Esophagus muscularis mucosa (tissue), 4 donors: ENCODE measurements around the gene DESI2. TPM values are rescaled to one million over a fixed set of nuclear protein-coding genes. Genes with fewer than 3 reads are reported as not detected.

Experiments
- DNase-seq: peaks from one replicate; pipeline ENCODE4 v3.0.0-alpha.2; 2017; ENCODE audit errors: extremely low spot score
- H3K27ac ChIP-seq, 4 donors: fragments of 200-600 bp; sonication (generic); replicated peaks in 1 of 4; 1 replicate in 3 of 4; 2 replicates in 1 of 4; pipeline ENCODE4 v1.5.1; 2016 to 2019; ENCODE audit warnings: mild to moderate bottlenecking in 1 of 4
- H3K27me3 ChIP-seq, 4 donors: fragments of 200-600 bp; sonication (generic); one replicate each; pipeline versions ENCODE4 v1.5.1 to v1.6.0; 2016 to 2019
- H3K36me3 ChIP-seq, 4 donors: fragments of 200-600 bp; sonication (generic); one replicate each; pipeline ENCODE4 v1.5.1; 2016 to 2019
- H3K4me1 ChIP-seq, 4 donors: fragments of 200-600 bp; sonication (generic); one replicate each; pipeline ENCODE4 v1.5.1; 2016 to 2019
- H3K4me3 ChIP-seq, 4 donors: fragments of 200-600 bp; sonication (generic); 1 replicate in 2 of 4; 2 replicates in 2 of 4; pipeline ENCODE4 v1.5.1; 2016 to 2019; ENCODE audit warnings: mild to moderate bottlenecking in 4 of 4, moderate library complexity in 1 of 4
- H3K9me3 ChIP-seq, 4 donors: fragments of 200-600 bp; sonication (generic); 1 replicate in 3 of 4; 2 replicates in 1 of 4; pipeline ENCODE4 v1.5.1; 2016 to 2019
- EP300 ChIP-seq: sonication (generic); formaldehyde crosslinking; IDR thresholded peaks from one replicate; pipeline ENCODE4 v1.6.1; 2017; ENCODE audit warnings: antibody characterized with exemption
- POLR2A ChIP-seq: fragments of 450-650 bp; IDR thresholded peaks from one replicate; pipeline ENCODE4 v1.6.1; 2017; ENCODE audit warnings: antibody characterized with exemption, moderate library complexity, mild to moderate bottlenecking, low read depth
- POLR2AphosphoS5 ChIP-seq, 2 donors: sonication (generic); formaldehyde crosslinking; IDR thresholded peaks; one replicate each; pipeline ENCODE4 v1.6.1; 2017; ENCODE audit warnings: antibody characterized with exemption in 2 of 2
- WGBS: methylation state at CpG from one replicate; pipeline ENCODE4 v1.1.5; 2018; 5-methylcytosine and 5-hydroxymethylcytosine counted together
- intact Hi-C: fragments of 100-400 bp; cut with DNase I; formaldehyde crosslinking; loops from one replicate; pipeline ENCODE4 v1.15.1; 2023
- total RNA-seq, 4 donors: library from RNA; depleted of rRNA; stranded (reverse); fragments of >200 nt; gene quantifications; one replicate each; pipeline versions ENCODE4 v1.1.0 to v1.2.1, GENCODE V29; 2016
- TF ChIP-seq, protein P1 (sequence below), 3 experiments: fragments of 200-600 bp in 2 of 3; fragments of 450-650 bp in 1 of 3; sonication (generic) in 2 of 3; IDR thresholded peaks; one replicate each; pipeline ENCODE4 v1.5.1; 2017 to 2019; ENCODE audit warnings: antibody characterized with exemption in 3 of 3, mild to moderate bottlenecking in 2 of 3, moderate library complexity in 1 of 3

Gene DESI2
- total RNA-seq, 4 donors from 2014 or later, result 30.3 to 59.6 (median 31.4) TPM

- DNase-seq, result no peak
- Histone ChIP-seq H3K4me3 (no peak overlapping the region), H3K4me1 (no peaks in the 10 kb centered on the region), H3K27ac (no peak overlapping the region), H3K27me3 (no peaks in the 10 kb centered on the region), H3K9me3 (no peaks in the 10 kb centered on the region), H3K36me3 (no peaks in the 10 kb centered on the region)
- TF ChIP-seq EP300 (no peak), POLR2AphosphoS5 (IDR thresholded peaks at IDR 0.05) (no peak), POLR2A (no peak)
- TF ChIP-seq, protein P1, sequence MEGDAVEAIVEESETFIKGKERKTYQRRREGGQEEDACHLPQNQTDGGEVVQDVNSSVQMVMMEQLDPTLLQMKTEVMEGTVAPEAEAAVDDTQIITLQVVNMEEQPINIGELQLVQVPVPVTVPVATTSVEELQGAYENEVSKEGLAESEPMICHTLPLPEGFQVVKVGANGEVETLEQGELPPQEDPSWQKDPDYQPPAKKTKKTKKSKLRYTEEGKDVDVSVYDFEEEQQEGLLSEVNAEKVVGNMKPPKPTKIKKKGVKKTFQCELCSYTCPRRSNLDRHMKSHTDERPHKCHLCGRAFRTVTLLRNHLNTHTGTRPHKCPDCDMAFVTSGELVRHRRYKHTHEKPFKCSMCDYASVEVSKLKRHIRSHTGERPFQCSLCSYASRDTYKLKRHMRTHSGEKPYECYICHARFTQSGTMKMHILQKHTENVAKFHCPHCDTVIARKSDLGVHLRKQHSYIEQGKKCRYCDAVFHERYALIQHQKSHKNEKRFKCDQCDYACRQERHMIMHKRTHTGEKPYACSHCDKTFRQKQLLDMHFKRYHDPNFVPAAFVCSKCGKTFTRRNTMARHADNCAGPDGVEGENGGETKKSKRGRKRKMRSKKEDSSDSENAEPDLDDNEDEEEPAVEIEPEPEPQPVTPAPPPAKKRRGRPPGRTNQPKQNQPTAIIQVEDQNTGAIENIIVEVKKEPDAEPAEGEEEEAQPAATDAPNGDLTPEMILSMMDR (IDR thresholded peaks at IDR 0.05), result no peak
- intact Hi-C loops, result no loop called here
- WGBS, result 96% methylated on average over 14 of the region's 14 CpGs
These were observed 9.9 kb upstream of the DESI2 start for GRCh38 chr1:244642988-244643387.

- 70% methylated on average over 5 of the region's 6 CpGs for WGBS
- Histone ChIP-seq H3K9me3 (no peaks in the 10 kb centered on the region), H3K27me3 (no peaks in the 10 kb centered on the region), H3K4me3 (no peak overlapping the region), H3K4me1 (no peaks in the 10 kb centered on the region), H3K27ac (no peak overlapping the region), H3K36me3 (no peaks in the 10 kb centered on the region)
- TF ChIP-seq, protein P1 (IDR thresholded peaks at IDR 0.05), result no peak
- TF ChIP-seq POLR2AphosphoS5 (IDR thresholded peaks at IDR 0.05) (no peak), EP300 (no peak)
- intact Hi-C loops, result no loop called here
- no peak for DNase-seq
These were observed 7.5 kb upstream of the DESI2 start for GRCh38 chr1:244645414-244645813.

DNA sequence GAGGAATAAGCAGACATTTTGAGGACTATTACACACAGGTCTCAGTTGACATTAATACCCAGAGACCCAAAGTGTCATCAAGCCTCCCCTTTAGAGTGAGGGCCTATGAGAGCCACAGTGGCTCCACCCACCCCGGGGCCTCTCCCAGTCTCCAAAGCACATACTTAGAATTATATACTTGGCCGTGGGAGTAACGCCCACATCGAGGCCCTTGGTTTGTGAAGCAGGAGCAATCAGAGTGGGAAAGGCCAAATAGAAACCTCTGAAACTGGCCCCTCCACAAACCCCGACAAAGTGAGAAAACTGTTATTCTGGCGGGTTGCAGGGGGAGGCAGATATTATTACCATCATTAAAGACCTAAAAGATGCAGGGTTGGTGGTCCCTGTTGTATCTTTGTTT is 7.0 kb upstream of the DESI2 start:
- Histone ChIP-seq H3K4me3 (no peak overlapping the region), H3K4me1 (no peaks in the 10 kb centered on the region), H3K27me3 (no peaks in the 10 kb centered on the region), H3K36me3 (no peaks in the 10 kb centered on the region), H3K9me3 (no peaks in the 10 kb centered on the region), H3K27ac (no peak overlapping the region)
- intact Hi-C loops, result no loop called here
- no peak for DNase-seq
- TF ChIP-seq, protein P1 (IDR thresholded peaks at IDR 0.05), result no peak
- no peak for TF ChIP-seq EP300
- TF ChIP-seq POLR2A, result no peak
- no peak for TF ChIP-seq POLR2AphosphoS5 (IDR thresholded peaks at IDR 0.05)
- WGBS, result 80% methylated on average over 6 of the region's 6 CpGs

- DNase-seq, result no peak
- WGBS, result 76% methylated on average over 6 of the region's 6 CpGs
- no peak overlapping the region for H3K27ac ChIP-seq
- H3K4me1 ChIP-seq, result peaks cover 4 to 7% (median 5%) of the 10 kb centered on the region in 4 donors
- H3K27me3 ChIP-seq, result no peaks in the 10 kb centered on the region
- no peak for TF ChIP-seq EP300
- TF ChIP-seq, protein P1 (IDR thresholded peaks at IDR 0.05), result no peak
- TF ChIP-seq POLR2AphosphoS5 (IDR thresholded peaks at IDR 0.05), result no peak
- no peak for TF ChIP-seq POLR2A
- no peak overlapping the region for H3K4me3 ChIP-seq
- intact Hi-C loops, result no loop called here
- H3K9me3 ChIP-seq, result no peaks in the 10 kb centered on the region
- no peaks in the 10 kb centered on the region for H3K36me3 ChIP-seq
These were observed 5.1 kb upstream of the DESI2 start for GRCh38 chr1:244647819-244648218.

GRCh38 chr1:244651956-244652622 is 837 bp upstream of the DESI2 start:
- intact Hi-C loops, result loop anchor here (5.0 kb wide), 2 partner anchors 200 to 325 kb away; partner anchors contain the start of gene ADSS2
- H3K27me3 ChIP-seq, result no peaks in the 10 kb centered on the region

More at GRCh38 chr1:244651956-244652622, 837 bp upstream of the DESI2 start:
- TF ChIP-seq, protein P1 (IDR thresholded peaks at IDR 0.05), result no peak
- TF ChIP-seq EP300 (no peak), POLR2AphosphoS5 (IDR thresholded peaks at IDR 0.05) (no peak)
- Histone ChIP-seq H3K4me1 (peaks cover 26 to 41% (median 37%) of the 10 kb centered on the region in 4 donors), H3K36me3 (peaks cover 0 to 5% (median 0%) of the 10 kb centered on the region in 4 donors), H3K27ac (peak overlapping the region; percentile 75 to 97 (median 97)), H3K9me3 (no peaks in the 10 kb centered on the region), H3K4me3 (peak overlapping the region; percentile 72 to 90 (median 78))
- WGBS, result 39% methylated on average over 15 of the region's 15 CpGs
- no peak for DNase-seq
